ENCODE data around the gene CHRM1.
"Not testable (repeated sequence)": the region's sequence is repeated elsewhere in the genome, so short reads cannot be mapped to it uniquely, and the experiment has no call there.

CHRM1 gene

DNA sequence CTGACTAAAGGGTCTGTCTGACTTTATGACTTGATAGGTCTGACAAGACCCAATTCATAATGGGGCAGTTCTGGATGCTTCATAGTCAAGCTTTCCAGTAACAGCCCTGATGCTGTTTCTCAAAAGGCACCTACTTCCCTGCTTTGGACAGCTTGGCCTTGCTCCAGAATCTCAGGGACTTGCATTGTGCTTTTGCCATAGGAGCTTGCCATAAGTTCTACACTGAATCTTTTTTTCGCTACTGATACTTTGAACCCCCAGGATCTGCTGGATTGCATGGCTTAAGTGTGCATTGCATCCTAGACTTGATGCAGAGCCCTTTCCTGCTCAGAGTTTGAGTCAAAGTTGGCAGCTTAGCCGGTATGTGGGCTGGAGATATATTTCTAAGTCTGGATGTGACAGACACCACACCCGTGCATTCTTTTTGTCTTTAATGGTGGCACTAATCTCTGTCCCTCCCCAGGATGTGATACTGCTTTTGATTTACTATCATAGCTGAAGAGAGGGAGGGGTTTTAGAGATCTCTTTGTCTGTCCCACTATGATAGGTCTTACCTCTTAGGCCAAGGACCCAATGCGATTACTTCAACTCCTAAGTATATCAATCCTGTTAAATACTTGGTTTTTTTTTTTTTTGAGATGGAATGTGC, 57.4 kb downstream of the CHRM1 start:
- DNase-seq: no peak

- DNase-seq: not testable (repeated sequence)
Observed at GRCh38 chr11:62861564-62862192, 59.5 kb downstream of the CHRM1 start.

DNA sequence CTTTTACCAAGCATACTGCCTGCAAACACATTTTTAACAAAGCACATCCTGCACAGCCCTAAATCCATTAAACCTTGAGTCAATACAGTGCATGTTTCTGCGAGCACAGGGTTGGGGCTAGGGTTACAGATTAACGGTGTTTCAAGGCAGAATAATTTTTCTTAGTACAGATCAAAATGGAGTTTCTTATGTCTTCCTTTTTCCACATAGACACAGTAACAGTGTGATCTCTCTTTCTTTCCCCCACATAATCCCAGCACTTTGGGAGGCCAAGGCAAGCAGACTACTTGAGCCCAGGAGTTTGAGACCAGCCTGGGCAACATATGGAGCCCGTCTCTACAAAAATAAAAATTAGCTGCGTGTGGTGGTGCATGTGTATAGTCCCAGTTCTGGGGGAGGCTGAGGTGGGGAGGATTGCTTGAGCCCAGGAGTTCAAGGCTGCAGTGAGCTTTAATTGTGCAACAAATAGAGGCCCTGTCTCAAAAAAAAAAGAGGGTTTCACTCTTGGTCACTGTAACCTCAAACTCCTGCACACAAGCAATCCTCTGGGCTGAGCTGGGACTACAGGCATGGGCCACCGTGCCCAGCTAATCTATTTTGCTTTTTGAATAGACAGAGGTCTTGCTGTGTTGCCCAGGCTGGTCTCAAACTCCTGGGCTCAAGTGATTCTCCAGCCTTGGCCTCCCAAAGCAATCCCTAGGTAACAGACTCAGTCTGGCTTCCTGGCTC, 60.2 kb downstream of the CHRM1 start:
- DNase-seq: no peak

- not testable (repeated sequence) for DNase-seq
Observed at GRCh38 chr11:62859281-62859703, 61.9 kb downstream of the CHRM1 start.

Data from KG1 (cell line).